Activated CD8-positive, alpha-beta T cell treated with anti-CD3 and anti-CD28 coated beads for 36 hours (primary cell): ENCODE data around the gene SRL. TPM values are rescaled to one million over a fixed set of nuclear protein-coding genes. Genes with fewer than 3 reads are reported as not detected.
A peak's percentile ranks its signal among the peaks of the same experiment; 100 is the strongest.

Experiments used
- ATAC-seq: fragments of 200-7000 bp; cut with Tn5 transposase; one replicate; pipeline ENCODE4 v1.10.0; 2021; ENCODE audit warnings: mild to moderate bottlenecking, moderate library complexity
- CTCF ChIA-PET: fragments of 350-600 bp; sonication (Branson Sonifier 250); formaldehyde crosslinking; loops from one replicate; lab custom pipeline; 2021; ENCODE audit warnings: antibody characterized with exemption; lab: Charles Lee
- POLR2A ChIA-PET: fragments of 350-600 bp; sonication (Branson Sonifier 250); formaldehyde crosslinking; loops from one replicate; lab custom pipeline; 2021; ENCODE audit warnings: antibody characterized with exemption; lab: Charles Lee
- DNase-seq: peaks from one replicate; pipeline ENCODE4 v3.0.0-alpha.2; 2020
- H3K27ac Mint-ChIP-seq: one replicate; pipeline ENCODE4 v1.8.0; 2021; ENCODE audit warnings: mild to moderate bottlenecking, mixed read lengths
- H3K27me3 Mint-ChIP-seq: one replicate; pipeline ENCODE4 v1.8.0; 2021; ENCODE audit warnings: mixed read lengths
- H3K36me3 Mint-ChIP-seq: one replicate; pipeline ENCODE4 v1.8.0; 2021; ENCODE audit warnings: low read depth, mixed read lengths
- H3K4me1 Mint-ChIP-seq: one replicate; pipeline ENCODE4 v1.8.0; 2021; ENCODE audit warnings: low read depth, mixed read lengths
- H3K4me3 Mint-ChIP-seq: one replicate; pipeline ENCODE4 v1.8.0; 2021; ENCODE audit warnings: mild to moderate bottlenecking, moderate library complexity, mixed read lengths
- H3K9me3 Mint-ChIP-seq: one replicate; pipeline ENCODE4 v1.8.0; 2021; ENCODE audit warnings: mixed read lengths
- CTCF ChIP-seq: fragments of 200-600 bp; IDR thresholded peaks from one replicate; pipeline ENCODE4 v1.8.0; 2022; ENCODE audit warnings: antibody characterized with exemption, mild to moderate bottlenecking
- intact Hi-C: fragments of 100-400 bp; cut with micrococcal nuclease; formaldehyde crosslinking; loops from one replicate; pipeline ENCODE4 v1.10.0; 2022
- total RNA-seq, 2 experiments: library from RNA; stranded (reverse); gene quantifications; one replicate each; pipeline ENCODE4 v1.2.3, GENCODE V29; 2021

The SRL gene
- total RNA-seq, result not detected

- H3K4me3 Mint-ChIP-seq, result no peak within 1 kb of the TSS
- no peaks in the 10 kb centered on the region for H3K9me3 Mint-ChIP-seq
- ATAC-seq (no peak), DNase-seq (no peak)
- intact Hi-C loops, result no loop called here
- H3K36me3 Mint-ChIP-seq, result no peaks in the 10 kb centered on the region
- H3K4me1 Mint-ChIP-seq, result peaks cover 4% of the 10 kb centered on the region
- ChIA-PET CTCF (no interaction called here), POLR2A (interaction anchor here (0.7 kb wide), 1 partner anchor 11 kb away, joined by 5 read pairs; no protein-coding TSS in a partner anchor)
- peaks cover 7% of the 10 kb centered on the region for H3K27me3 Mint-ChIP-seq
- no peak for TF ChIP-seq CTCF
- no peak within 1 kb of the TSS for H3K27ac Mint-ChIP-seq
Observed at GRCh38 chr16:4241928-4242283, at the start of gene SRL. Gene SRL (minus strand): TSS chr16:4242080. CDS start chr16:4242067, 13 bp downstream.

GRCh38 chr16:4290236-4290830, 48.5 kb upstream of the SRL start:
- POLR2A ChIA-PET, result interaction anchor here (0.7 to 1.4 kb wide), 2 partner anchors 20 to 103 kb away, joined by 3 to 5 read pairs; no protein-coding TSS in a partner anchor
- TF ChIP-seq CTCF, result no peak
- CTCF ChIA-PET, result interaction anchor here (0.7 to 2.9 kb wide), 13 partner anchors 8 to 113 kb away, joined by 3 to 18 read pairs (median 4); no protein-coding TSS in a partner anchor
- intact Hi-C loops, result no loop called here
- no peak for ATAC-seq
- no peak overlapping the region for H3K27ac Mint-ChIP-seq
- no peaks in the 10 kb centered on the region for H3K36me3 Mint-ChIP-seq
- no peak overlapping the region for H3K4me3 Mint-ChIP-seq
- no peak for DNase-seq
- H3K27me3 Mint-ChIP-seq, result peaks cover 7% of the 10 kb centered on the region
- H3K4me1 Mint-ChIP-seq, result peaks cover 9% of the 10 kb centered on the region
- H3K9me3 Mint-ChIP-seq, result no peaks in the 10 kb centered on the region

- ChIA-PET CTCF (interaction anchor here (0.6 to 2.9 kb wide), 24 partner anchors 10 to 172 kb away, joined by 3 to 54 read pairs (median 4); no protein-coding TSS in a partner anchor), POLR2A (interaction anchor here (0.8 to 0.9 kb wide), 2 partner anchors 14 to 50 kb away, joined by 3 read pairs; no protein-coding TSS in a partner anchor)
- peak; percentile 99 for TF ChIP-seq CTCF
- H3K27ac Mint-ChIP-seq, result no peak overlapping the region
- H3K9me3 Mint-ChIP-seq, result no peaks in the 10 kb centered on the region
- DNase-seq (peak; percentile 87), ATAC-seq (peak; percentile 97)
- no peak overlapping the region for H3K4me3 Mint-ChIP-seq
- H3K36me3 Mint-ChIP-seq, result no peaks in the 10 kb centered on the region
- intact Hi-C loops, result loop anchor here (2.0 kb wide), 1 partner anchor 42 kb away; no protein-coding TSS in a partner anchor
- peaks cover 16% of the 10 kb centered on the region for H3K27me3 Mint-ChIP-seq
- H3K4me1 Mint-ChIP-seq, result peaks cover 9% of the 10 kb centered on the region
Observed at GRCh38 chr16:4288148-4288921, 46.5 kb upstream of the SRL start.

- peaks cover 9% of the 10 kb centered on the region for H3K4me1 Mint-ChIP-seq
- CTCF ChIA-PET, result no interaction called here
- no peak overlapping the region for H3K4me3 Mint-ChIP-seq
- ATAC-seq, result no peak
- H3K36me3 Mint-ChIP-seq, result no peaks in the 10 kb centered on the region
- DNase-seq, result no peak
- intact Hi-C loops, result no loop called here
- no peaks in the 10 kb centered on the region for H3K9me3 Mint-ChIP-seq
- TF ChIP-seq CTCF, result no peak
- H3K27ac Mint-ChIP-seq, result no peak overlapping the region
- POLR2A ChIA-PET, result interaction anchor here (0.7 kb wide), 1 partner anchor 277 kb away, joined by 3 read pairs; no protein-coding TSS in a partner anchor
- H3K27me3 Mint-ChIP-seq, result peaks cover 13% of the 10 kb centered on the region
Observed at GRCh38 chr16:4285167-4285566, 43.3 kb upstream of the SRL start.
